Stomach (tissue), 9 donors: ENCODE results near the gene DCC. TPM values are rescaled to one million over a fixed set of nuclear protein-coding genes. Genes with fewer than 3 reads are reported as not detected.

Experiments
- DNase-seq, 2 donors: peaks; one replicate each; pipeline versions ENCODE4 v3.0.0 to v3.0.0-alpha.2; 2013 to 2019
- H3K27ac ChIP-seq, 5 donors: fragments of 200-600 bp in 4 of 5; sonication (generic) in 4 of 5; one replicate each; pipeline ENCODE4 v1.5.1; 2013 to 2019; ENCODE audit warnings: mild to moderate bottlenecking in 1 of 5, moderate library complexity in 1 of 5
- H3K27me3 ChIP-seq, 3 donors: fragments of 200-600 bp; sonication (generic); one replicate each; pipeline ENCODE4 v1.5.1; 2017 to 2019; ENCODE audit warnings: mixed run types in 1 of 3
- H3K36me3 ChIP-seq, 4 donors: fragments of 200-600 bp; sonication (generic); 1 replicate in 3 of 4; 2 replicates in 1 of 4; pipeline ENCODE4 v1.5.1; 2016 to 2019
- H3K4me1 ChIP-seq, 4 donors: fragments of 200-600 bp; sonication (generic); one replicate each; pipeline ENCODE4 v1.5.1; 2016 to 2019
- H3K4me3 ChIP-seq, 4 donors: fragments of 200-600 bp; sonication (generic) in 3 of 4; one replicate each; pipeline ENCODE4 v1.5.1; 2016 to 2019; ENCODE audit warnings: mild to moderate bottlenecking in 1 of 4
- H3K9me3 ChIP-seq, 4 donors: fragments of 200-600 bp; sonication (generic); one replicate each; pipeline ENCODE4 v1.5.1; 2016 to 2019
- CTCF ChIP-seq, 7 experiments: fragments of 450-650 bp in 4 of 7; fragments of 200-600 bp in 3 of 7; sonication (generic) in 3 of 7; IDR thresholded peaks; one replicate each; pipeline ENCODE4 v1.5.1; 2016 to 2019; ENCODE audit warnings: antibody characterized with exemption in 7 of 7, control low read depth in 2 of 7, mild to moderate bottlenecking in 1 of 7
- EP300 ChIP-seq: sonication (generic); formaldehyde crosslinking; IDR thresholded peaks from one replicate; pipeline ENCODE4 v1.6.1; 2017; ENCODE audit warnings: antibody characterized with exemption
- POLR2A ChIP-seq, 4 donors: fragments of 450-650 bp; IDR thresholded peaks; one replicate each; pipeline ENCODE4 v1.6.1; 2016; ENCODE audit warnings: antibody characterized with exemption in 4 of 4, control low read depth in 2 of 4, mild to moderate bottlenecking in 1 of 4, moderate library complexity in 1 of 4
- POLR2AphosphoS5 ChIP-seq, 3 donors: sonication (generic); formaldehyde crosslinking; IDR thresholded peaks; one replicate each; pipeline ENCODE4 v1.6.1; 2016; ENCODE audit warnings: antibody characterized with exemption in 3 of 3
- WGBS, 5 donors: extraction: QIAGEN DNeasy Blood & Tissue Kit in 3 of 5; methylation state at CpG; one replicate each; pipeline versions ENCODE4 v1.1.5 to v1.1.7; 2013 to 2018; 5-methylcytosine and 5-hydroxymethylcytosine counted together
- intact Hi-C: fragments of 100-400 bp; cut with DNase I; formaldehyde crosslinking; loops from one replicate; pipeline ENCODE4 v1.15.1; 2023; ENCODE audit warnings: low total_unique reads
- polyA plus RNA-seq, 3 donors: library from polyadenylated mRNA; stranded (reverse); fragments of 200-250 nt; gene quantifications; one replicate each; pipeline ENCODE4 v1.2.3, GENCODE V29; 2013
- total RNA-seq, 5 donors: library from RNA; depleted of rRNA; stranded (reverse); fragments of >200 nt; gene quantifications; one replicate each; pipeline versions ENCODE4 v1.1.0 to v1.2.3, GENCODE V29; 2014 to 2016
- donor health status: healthy with polysubstance abuse.
- donor health status: Bipolar disorder and iron deficiency.
- donor health status: healthy.

The DCC gene
- total and polyA plus RNA-seq, 8 donors, result 0.58 to 1.7 TPM; not detected in 6

- no peak overlapping the region for H3K27ac ChIP-seq
- TF ChIP-seq POLR2A (IDR thresholded peaks at IDR 0.05) (no peak), EP300 (no peak), POLR2AphosphoS5 (IDR thresholded peaks at IDR 0.05) (no peak), CTCF (IDR thresholded peaks at IDR 0.05) (no peak)
- no peak for DNase-seq
- 78 to 96% (median 91%) methylated on average over 3 of the region's 3 CpGs for WGBS, 5 donors
- intact Hi-C loops, result no loop called here
- H3K27me3 ChIP-seq, result no peaks in the 10 kb centered on the region
- H3K9me3 ChIP-seq, result no peaks in the 10 kb centered on the region
- no peaks in the 10 kb centered on the region for H3K4me1 ChIP-seq
- no peak overlapping the region for H3K4me3 ChIP-seq
- no peaks in the 10 kb centered on the region for H3K36me3 ChIP-seq
Observed at GRCh38 chr18:53033128-53033527, 693.1 kb downstream of the DCC start.

GRCh38 chr18:53038608-53039007 lies 698.6 kb downstream of the DCC start:
- TF ChIP-seq CTCF (IDR thresholded peaks at IDR 0.05), result no peak

GRCh38 chr18:53040286-53040685 lies 700.3 kb downstream of the DCC start:
- WGBS, 5 donors, result 50 to 70% (median 56%) methylated on average over 3 of the region's 3 CpGs
- no peak overlapping the region for H3K27ac ChIP-seq
- H3K27me3 ChIP-seq, result no peaks in the 10 kb centered on the region
- TF ChIP-seq CTCF (IDR thresholded peaks at IDR 0.05) (no peak), POLR2AphosphoS5 (IDR thresholded peaks at IDR 0.05) (no peak), EP300 (no peak), POLR2A (IDR thresholded peaks at IDR 0.05) (no peak)
- no peaks in the 10 kb centered on the region for H3K4me1 ChIP-seq
- H3K36me3 ChIP-seq, result no peaks in the 10 kb centered on the region
- intact Hi-C loops, result no loop called here
- H3K9me3 ChIP-seq, result no peaks in the 10 kb centered on the region
- no peak overlapping the region for H3K4me3 ChIP-seq
- DNase-seq, result no peak

More at GRCh38 chr18:53038608-53039007, 698.6 kb downstream of the DCC start:
- DNase-seq, result no peak
- no peak overlapping the region for H3K4me3 ChIP-seq
- no peaks in the 10 kb centered on the region for H3K4me1 ChIP-seq
- no peaks in the 10 kb centered on the region for H3K9me3 ChIP-seq
- H3K27me3 ChIP-seq, result no peaks in the 10 kb centered on the region
- H3K27ac ChIP-seq, result no peak overlapping the region
- no peaks in the 10 kb centered on the region for H3K36me3 ChIP-seq
- intact Hi-C loops, result no loop called here

- TF ChIP-seq CTCF (IDR thresholded peaks at IDR 0.05), result no peak
- no peak for TF ChIP-seq EP300
- TF ChIP-seq POLR2A (IDR thresholded peaks at IDR 0.05), result no peak
- no peak for TF ChIP-seq POLR2AphosphoS5 (IDR thresholded peaks at IDR 0.05)
- H3K36me3 ChIP-seq, result no peaks in the 10 kb centered on the region
- WGBS, 5 donors, result 57 to 73% (median 69%) methylated on average over 6 of the region's 6 CpGs
- DNase-seq, result no peak
- H3K27me3 ChIP-seq, result no peaks in the 10 kb centered on the region
- H3K4me1 ChIP-seq, result no peaks in the 10 kb centered on the region
- no peaks in the 10 kb centered on the region for H3K9me3 ChIP-seq
- no peak overlapping the region for H3K27ac ChIP-seq
- intact Hi-C loops, result no loop called here
- no peak overlapping the region for H3K4me3 ChIP-seq
Observed at GRCh38 chr18:53056064-53056463, 716.1 kb downstream of the DCC start.
